ENCODE results near the gene PROB1.
"Not testable (repeated sequence)": the region's sequence is repeated elsewhere in the genome, so short reads cannot be mapped to it uniquely, and the experiment has no call there.

PROB1 gene

GRCh38 chr5:139410993-139411828 lies 16.3 kb upstream of the PROB1 start:
- DNase-seq = no peak

- DNase-seq = no peak
These were observed 15.5 kb upstream of the PROB1 start for GRCh38 chr5:139410121-139410992.

DNA sequence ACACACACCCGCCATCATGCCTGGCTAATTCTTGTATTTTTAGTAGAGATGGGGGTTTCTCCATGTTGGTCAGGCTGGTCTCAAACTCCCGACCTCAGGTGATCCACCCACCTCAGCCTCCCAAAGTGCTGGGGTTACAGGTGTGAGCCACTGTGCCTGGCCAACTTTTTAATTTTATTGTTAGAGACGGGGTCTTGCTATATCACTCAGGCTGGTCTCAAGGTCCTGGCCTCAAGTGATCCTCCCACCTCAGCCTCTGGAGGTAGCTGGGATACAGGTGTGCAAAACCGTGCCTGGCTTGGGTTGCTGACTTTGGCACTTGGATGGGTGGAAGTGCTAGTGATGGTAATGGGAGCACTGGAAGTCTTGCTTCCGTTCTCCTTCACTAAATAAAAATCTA lies 14.2 kb upstream of the PROB1 start:
- DNase-seq = not testable (repeated sequence)

DNA sequence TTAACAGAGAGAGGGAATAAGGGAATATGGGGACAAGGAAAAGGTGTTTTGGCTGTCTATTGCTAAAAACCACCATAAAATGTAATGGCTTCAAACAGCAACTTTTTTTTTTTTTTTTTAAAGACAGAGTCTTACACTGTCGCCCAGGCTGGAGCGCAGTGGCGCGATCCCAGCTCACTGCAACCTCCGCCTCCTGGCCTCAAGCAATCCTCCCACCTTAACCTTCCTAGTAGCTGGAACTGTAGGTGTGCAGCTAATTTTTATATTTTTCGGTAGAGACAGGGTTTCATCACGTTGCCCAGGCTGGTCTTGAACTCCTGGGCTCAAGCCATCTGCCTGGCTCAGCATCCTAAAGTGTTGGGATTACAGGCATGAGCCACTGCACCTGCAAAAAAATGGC lies 13.3 kb upstream of the PROB1 start:
- DNase-seq = no peak

- DNase-seq = no peak
These were observed 12.6 kb upstream of the PROB1 start for GRCh38 chr5:139407517-139407916.

GRCh38 chr5:139406963-139407362 lies 12.1 kb upstream of the PROB1 start:
- DNase-seq = no peak

DNA sequence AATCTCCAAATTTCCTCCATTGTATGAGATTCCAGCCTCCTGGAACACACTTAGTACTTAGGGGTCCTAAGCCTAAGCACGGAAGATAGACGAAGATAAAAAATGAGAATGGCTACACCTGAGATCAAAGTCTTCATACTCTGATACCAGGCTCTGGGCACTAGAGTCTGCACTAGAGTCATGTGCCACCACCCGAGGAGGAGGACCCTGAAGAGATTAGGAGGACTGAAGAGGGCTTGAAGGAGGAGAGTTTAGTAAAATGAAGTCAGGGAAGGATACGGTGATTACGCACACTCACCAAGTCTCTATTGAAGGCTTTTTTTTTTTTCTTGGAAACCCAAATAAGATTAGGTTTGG lies 9.6 kb upstream of the PROB1 start:
- DNase-seq = no peak

- DNase-seq = peak; percentile 99
These were observed 9.0 kb upstream of the PROB1 start, which contains the start of gene SPATA24 for GRCh38 chr5:139403787-139404483. SPATA24 (minus strand) TSS chr5:139404089; CDS start chr5:139404060, 29 bp downstream.

DNA sequence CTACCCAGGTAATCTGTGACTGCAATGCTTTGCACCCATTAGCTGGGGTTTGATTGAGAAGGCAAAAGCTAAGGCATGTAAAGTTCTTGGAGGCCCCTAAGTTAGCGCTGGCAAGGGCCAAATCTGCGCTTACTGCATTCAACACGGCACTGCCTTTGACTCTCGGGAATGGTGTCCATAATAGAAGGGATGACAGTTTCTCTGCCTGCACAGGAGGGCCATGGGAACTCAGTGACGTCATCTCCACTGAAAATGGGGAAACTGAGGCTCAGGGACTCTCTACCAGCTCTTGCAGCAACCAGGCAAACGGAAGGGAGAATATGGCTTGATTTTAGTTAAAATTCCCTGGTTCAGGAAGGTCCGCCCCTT lies 8.5 kb upstream of the PROB1 start:
- DNase-seq = no peak

DNA sequence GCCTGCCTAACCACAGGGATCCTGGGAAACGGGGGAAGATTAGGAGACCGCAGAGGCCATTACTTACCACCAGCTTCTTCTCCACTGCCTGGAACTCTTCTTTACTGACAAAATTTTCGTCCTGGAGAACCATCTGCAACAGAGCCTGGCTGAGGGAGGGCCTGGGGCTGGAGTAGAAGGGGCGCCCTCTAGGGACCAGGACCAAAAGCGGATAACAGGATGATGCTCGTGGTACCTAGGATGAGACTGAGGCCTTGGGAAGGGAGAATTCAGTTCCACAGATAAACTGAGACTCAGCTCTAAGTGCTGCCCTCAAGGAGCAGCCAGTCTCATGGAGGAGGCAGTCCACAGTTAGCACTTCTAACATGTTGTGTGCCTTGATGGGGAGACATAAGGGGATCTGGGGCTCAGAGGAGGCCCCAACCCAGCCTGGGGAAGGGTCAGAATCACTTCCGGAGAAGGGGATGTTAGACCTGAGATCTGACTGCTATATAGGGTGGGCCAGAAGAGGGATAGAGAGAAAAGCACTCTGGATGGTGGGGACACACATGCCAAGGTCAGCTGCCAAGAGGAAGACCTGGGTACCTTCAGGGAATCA lies 7.8 kb upstream of the PROB1 start:
- DNase-seq = peak in 1 of 2 experiments; percentile 57

- DNase-seq = no peak
These were observed 6.6 kb upstream of the PROB1 start for GRCh38 chr5:139401546-139401945.

DNA sequence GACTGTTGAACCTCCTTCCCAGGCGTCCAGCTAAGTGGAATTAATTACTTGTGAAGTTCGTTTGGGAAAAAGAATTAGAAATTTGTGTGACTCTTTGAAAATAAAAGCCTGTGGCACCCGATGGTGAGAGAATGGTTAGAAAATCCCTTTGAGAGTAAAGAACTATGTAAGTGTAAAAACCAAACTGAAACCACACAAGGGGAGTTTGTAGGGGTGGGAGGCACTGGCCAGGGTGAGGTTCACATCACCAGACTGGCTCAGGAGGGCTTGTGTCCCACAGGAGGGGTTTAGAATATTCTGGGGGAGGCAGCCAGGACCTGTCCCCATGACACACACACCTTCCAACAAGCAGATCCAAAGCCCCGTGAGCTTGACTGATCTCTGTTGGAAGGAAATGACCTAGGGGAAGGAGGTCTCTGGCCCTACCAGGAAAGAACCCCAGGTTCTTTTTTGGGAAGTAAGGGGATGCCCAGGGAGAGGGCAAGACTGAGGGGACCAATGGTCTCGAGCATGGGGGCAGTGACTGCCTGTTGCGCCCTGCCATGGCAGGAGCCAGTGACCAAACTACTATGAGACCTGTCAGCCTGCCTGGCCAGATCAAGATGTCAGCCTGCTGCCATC lies 4.7 kb upstream of the PROB1 start:
- no peak for DNase-seq

DNA sequence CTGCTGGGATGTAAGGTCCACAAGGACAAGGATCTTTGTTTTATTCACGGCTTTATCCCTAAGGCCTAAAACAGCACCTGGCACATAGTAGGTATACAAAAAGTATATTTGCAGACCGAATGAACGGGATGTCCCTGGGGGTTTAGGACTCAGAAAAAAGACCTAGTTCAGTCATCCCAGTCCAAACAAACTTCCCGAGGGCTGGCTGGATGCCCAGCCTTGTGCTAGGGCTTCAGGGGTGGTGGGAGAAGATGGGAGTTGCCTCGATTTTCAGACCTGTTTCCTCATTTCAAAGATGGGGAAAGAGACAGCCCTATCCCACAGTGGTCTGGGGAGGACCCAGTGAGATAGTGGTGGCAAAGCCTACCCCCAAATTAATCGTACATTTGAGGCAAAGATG lies 3.0 kb upstream of the PROB1 start:
- DNase-seq = no peak

GRCh38 chr5:139396691-139397090 lies 1.8 kb upstream of the PROB1 start:
- no peak for DNase-seq

GRCh38 chr5:139395844-139396640 lies 1.1 kb upstream of the PROB1 start:
- DNase-seq = no peak

- DNase-seq = peak; percentile 83 to 86
These were observed 716 bp downstream of the PROB1 start for GRCh38 chr5:139394123-139394653.

DNA sequence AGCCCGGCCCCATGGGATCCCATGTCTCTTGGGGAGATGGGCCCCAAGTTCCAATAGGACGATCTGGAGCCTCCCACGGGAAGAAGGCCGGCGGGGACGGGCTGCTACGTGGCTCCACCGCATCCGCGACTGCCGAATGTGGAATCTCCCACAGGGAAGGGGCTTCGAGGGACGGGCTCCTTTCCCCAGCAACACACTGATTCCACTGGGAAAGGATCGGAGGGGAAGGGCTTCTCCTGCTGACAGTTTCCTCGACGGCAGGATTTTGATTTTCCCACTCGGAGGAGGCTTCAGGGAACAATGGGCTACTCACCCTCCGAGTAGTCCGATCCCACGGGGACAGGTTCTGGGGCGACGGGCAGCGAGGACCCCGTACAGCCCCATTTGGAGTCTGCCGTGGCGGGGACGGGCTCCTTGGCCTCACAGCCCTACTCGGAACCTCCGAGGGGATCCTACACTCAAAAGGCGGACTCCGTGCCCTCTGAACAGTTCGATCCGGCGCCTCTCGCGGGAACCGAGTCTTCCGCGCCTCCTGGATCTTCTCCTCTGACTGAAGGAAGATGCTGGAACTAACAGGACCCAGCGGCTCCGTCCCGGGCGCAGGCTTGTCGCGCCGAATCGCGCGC lies 1.3 kb downstream of the PROB1 start:
- DNase-seq = no peak

- peak; percentile 91 to 95 for DNase-seq
These were observed 2.0 kb downstream of the PROB1 start for GRCh38 chr5:139392678-139393496.

DNA sequence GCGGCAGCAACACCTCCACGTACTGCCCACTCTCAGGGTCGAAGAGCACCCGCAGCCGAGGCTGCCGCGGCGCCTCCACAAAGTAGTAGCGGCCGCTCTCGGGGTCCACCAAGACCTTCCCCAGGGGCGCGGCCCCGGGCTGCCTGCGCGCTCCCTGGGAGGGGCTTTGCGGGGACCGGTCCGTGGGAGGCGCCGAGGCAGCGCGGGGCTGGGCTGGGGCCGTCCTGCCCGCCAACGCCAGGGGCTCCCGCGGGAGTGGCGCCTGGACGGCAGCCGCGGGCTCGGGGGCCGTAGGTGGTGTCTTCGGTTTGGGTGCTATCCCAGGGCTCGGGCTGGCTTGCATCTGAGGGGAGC lies 2.6 kb downstream of the PROB1 start:
- no peak for DNase-seq
